Prostate gland (tissue), 2 donors: ENCODE results near the gene NCAM1. TPM values are rescaled to one million over a fixed set of nuclear protein-coding genes. Genes with fewer than 3 reads are reported as not detected.

Source experiments
- DNase-seq: peaks from one replicate; pipeline ENCODE4 v3.0.0-alpha.2; 2019; ENCODE audit warnings: low spot score
- H3K27ac ChIP-seq, 2 donors: fragments of 200-600 bp; sonication (generic); 2 replicates each; pipeline ENCODE4 v1.5.1; 2017 to 2019
- H3K27me3 ChIP-seq: fragments of 200-600 bp; sonication (generic); replicated peaks from 2 replicates; pipeline ENCODE4 v1.5.1; 2019; ENCODE audit not compliant: insufficient read depth
- H3K36me3 ChIP-seq, 2 donors: fragments of 200-600 bp; sonication (generic); 1 replicate in 1 of 2; 2 replicates in 1 of 2; pipeline versions ENCODE4 v1.5.1 to v1.8.1; 2017 to 2019
- H3K4me1 ChIP-seq: fragments of 200-600 bp; sonication (generic); replicated peaks from 2 replicates; pipeline ENCODE4 v1.5.1; 2019
- H3K4me3 ChIP-seq, 2 donors: fragments of 200-600 bp; sonication (generic); 2 replicates each; pipeline ENCODE4 v1.5.1; 2017 to 2019
- H3K9me3 ChIP-seq: fragments of 200-600 bp; sonication (generic); 2 replicates; pipeline ENCODE4 v1.5.1; 2017
- CTCF ChIP-seq, 4 experiments: fragments of 200-600 bp in 2 of 4; fragments of 450-650 bp in 2 of 4; sonication (generic) in 2 of 4; IDR thresholded peaks; 1 replicate in 3 of 4; 2 replicates in 1 of 4; pipeline ENCODE4 v1.5.1; 2016 to 2019; ENCODE audit warnings: antibody characterized with exemption in 4 of 4, mild to moderate bottlenecking in 2 of 4, moderate library complexity in 2 of 4
- POLR2A ChIP-seq: fragments of 450-650 bp; IDR thresholded peaks from one replicate; pipeline ENCODE4 v1.6.1; 2016; ENCODE audit warnings: antibody characterized with exemption, mild to moderate bottlenecking
- POLR2AphosphoS5 ChIP-seq: sonication (generic); formaldehyde crosslinking; IDR thresholded peaks from one replicate; pipeline ENCODE4 v1.6.1; 2017; ENCODE audit warnings: antibody characterized with exemption
- WGBS: methylation state at CpG from one replicate; pipeline ENCODE4 v1.1.5; 2018; 5-methylcytosine and 5-hydroxymethylcytosine counted together
- intact Hi-C: fragments of 100-400 bp; cut with DNase I; formaldehyde crosslinking; loops from one replicate; pipeline ENCODE4 v1.14.2; 2022
- total RNA-seq, 2 donors: library from RNA; depleted of rRNA; stranded (reverse); fragments of >200 nt; gene quantifications; one replicate each; pipeline ENCODE4 v1.1.0, GENCODE V29; 2016

The NCAM1 gene
- total RNA-seq, 2 donors from 2014 or later, result 3.8 to 39.7 TPM

GRCh38 chr11:113129261-113129992 lies 168.2 kb downstream of the NCAM1 start:
- intact Hi-C loops, result loop anchor here (10.0 kb wide), 1 partner anchor 115 kb away; no protein-coding TSS in a partner anchor
- 95% methylated on average over 5 of the region's 5 CpGs for WGBS
- Histone ChIP-seq H3K4me1 (no peaks in the 10 kb centered on the region), H3K36me3 (no peaks in the 10 kb centered on the region), H3K27ac (no peak overlapping the region), H3K9me3 (no peaks in the 10 kb centered on the region), H3K4me3 (no peak overlapping the region), H3K27me3 (no peaks in the 10 kb centered on the region)
- no peak for DNase-seq
- TF ChIP-seq CTCF (IDR thresholded peaks at IDR 0.05) (no peak), POLR2A (no peak), POLR2AphosphoS5 (no peak)

- no peak for DNase-seq
- WGBS, result 80% methylated on average over 8 of the region's 8 CpGs
- TF ChIP-seq POLR2AphosphoS5, result no peak
- TF ChIP-seq POLR2A, result no peak
- no peak for TF ChIP-seq CTCF (IDR thresholded peaks at IDR 0.05)
- intact Hi-C loops, result no loop called here
- H3K4me1 ChIP-seq, result no peaks in the 10 kb centered on the region
- H3K27ac ChIP-seq, result no peak overlapping the region
- no peaks in the 10 kb centered on the region for H3K36me3 ChIP-seq
- H3K27me3 ChIP-seq, result no peaks in the 10 kb centered on the region
- no peak overlapping the region for H3K4me3 ChIP-seq
- H3K9me3 ChIP-seq, result no peaks in the 10 kb centered on the region
Measured at GRCh38 chr11:113131036-113131775, 170.0 kb downstream of the NCAM1 start.

- Histone ChIP-seq H3K4me3 (no peak overlapping the region), H3K4me1 (no peaks in the 10 kb centered on the region), H3K27ac (peak overlapping the region in 1 of 2 donors; percentile 30), H3K9me3 (no peaks in the 10 kb centered on the region), H3K36me3 (no peaks in the 10 kb centered on the region), H3K27me3 (no peaks in the 10 kb centered on the region)
- 54% methylated on average over 4 of the region's 4 CpGs for WGBS
- no peak for TF ChIP-seq CTCF (IDR thresholded peaks at IDR 0.05)
- no peak for TF ChIP-seq POLR2AphosphoS5
- no peak for TF ChIP-seq POLR2A
- intact Hi-C loops, result no loop called here
- no peak for DNase-seq
Measured at GRCh38 chr11:113133071-113133470, 171.9 kb downstream of the NCAM1 start.

GRCh38 chr11:113134626-113135025 lies 173.4 kb downstream of the NCAM1 start:
- no peaks in the 10 kb centered on the region for H3K9me3 ChIP-seq
- no peak overlapping the region for H3K27ac ChIP-seq
- intact Hi-C loops, result no loop called here
- WGBS, result 84% methylated on average over 5 of the region's 5 CpGs
- no peaks in the 10 kb centered on the region for H3K36me3 ChIP-seq
- no peak overlapping the region for H3K4me3 ChIP-seq
- no peaks in the 10 kb centered on the region for H3K27me3 ChIP-seq
- TF ChIP-seq CTCF (IDR thresholded peaks at IDR 0.05) (no peak), POLR2AphosphoS5 (no peak), POLR2A (no peak)
- no peaks in the 10 kb centered on the region for H3K4me1 ChIP-seq
- DNase-seq, result no peak
